B cell (primary cell): ENCODE measurements around the gene MTUS2. TPM values are rescaled to one million over a fixed set of nuclear protein-coding genes. Genes with fewer than 3 reads are reported as not detected.

Source experiments
- ATAC-seq: fragments of 200-7000 bp; cut with Tn5 transposase; one replicate; pipeline ENCODE4 v1.10.0; 2021; ENCODE audit warnings: low read depth, mild to moderate bottlenecking, moderate number of reproducible peaks, moderate library complexity
- CTCF ChIA-PET: fragments of 350-600 bp; sonication (Branson Sonifier 250); formaldehyde crosslinking; loops from one replicate; lab custom pipeline; 2021; ENCODE audit warnings: antibody characterized with exemption, inconsistent platforms; lab: Charles Lee
- POLR2A ChIA-PET: fragments of 350-600 bp; sonication (Branson Sonifier 250); formaldehyde crosslinking; loops from one replicate; lab custom pipeline; 2021; ENCODE audit warnings: antibody characterized with exemption; lab: Charles Lee
- DNase-seq: peaks from one replicate; pipeline ENCODE4 v3.0.0; 2013
- H2AFZ ChIP-seq: 2 replicates; pipeline ENCODE4 v1.6.1; 2012; ENCODE audit warnings: mild to moderate bottlenecking, low read depth, low read length; ENCODE audit not compliant: insufficient read depth, poor library complexity, severe bottlenecking
- H3K27ac ChIP-seq, 2 donors: 1 replicate in 1 of 2; 2 replicates in 1 of 2; pipeline ENCODE4 v1.5.1; 2012 to 2013; ENCODE audit warnings: low read length in 2 of 2, mild to moderate bottlenecking in 2 of 2, moderate library complexity in 1 of 2
- H3K27me3 ChIP-seq, 4 experiments: fragments of 200-600 bp in 1 of 4; sonication (generic) in 1 of 4; replicated peaks in 1 of 4; 1 replicate in 2 of 4; 2 replicates in 2 of 4; pipeline versions ENCODE4 v1.6.1 to v1.7.0; 2013 to 2016; ENCODE audit warnings: low read length in 3 of 4, mild to moderate bottlenecking in 2 of 4, mixed read lengths in 1 of 4, moderate library complexity in 1 of 4; ENCODE audit not compliant: insufficient read depth in 4 of 4, control insufficient read depth in 3 of 4; ENCODE audit errors: control extremely low read depth in 1 of 4
- H3K36me3 ChIP-seq, 2 experiments: replicated peaks in 1 of 2; 1 replicate in 1 of 2; 2 replicates in 1 of 2; pipeline versions ENCODE4 v1.6.1 to v1.7.1; 2013; ENCODE audit warnings: low read length in 1 of 2; ENCODE audit not compliant: insufficient read depth in 2 of 2, control insufficient read depth in 1 of 2; ENCODE audit errors: control extremely low read depth in 1 of 2, extremely low read depth in 1 of 2
- H3K4me1 ChIP-seq, 2 donors: fragments of 200-600 bp in 1 of 2; sonication (generic) in 1 of 2; 1 replicate in 1 of 2; 2 replicates in 1 of 2; pipeline versions ENCODE4 v1.5.1 to v1.6.1; 2013 to 2017; ENCODE audit warnings: low read length in 2 of 2; ENCODE audit not compliant: control insufficient read depth in 2 of 2, insufficient read depth in 2 of 2
- H3K4me2 ChIP-seq: replicated peaks from 2 replicates; pipeline ENCODE3; 2012; ENCODE audit warnings: mild to moderate bottlenecking, low read depth, low read length; ENCODE audit not compliant: poor library complexity, severe bottlenecking
- H3K4me3 ChIP-seq, 5 experiments: fragments of 200-600 bp in 1 of 5; sonication (generic) in 1 of 5; 1 replicate in 3 of 5; 2 replicates in 2 of 5; pipeline versions ENCODE4 v1.5.1 to v1.7.0; 2011 to 2016; ENCODE audit warnings: low read length in 4 of 5, mild to moderate bottlenecking in 4 of 5, low read depth in 2 of 5, control low read depth in 1 of 5, moderate library complexity in 1 of 5; ENCODE audit not compliant: insufficient read depth in 1 of 5; ENCODE audit errors: control extremely low read depth in 1 of 5, extremely low read depth in 1 of 5
- H3K79me2 ChIP-seq: fragments of 200-600 bp; sonication (generic); one replicate; pipeline ENCODE4 v1.6.0; 2016; ENCODE audit warnings: low read length; ENCODE audit not compliant: control insufficient read depth, insufficient read depth
- H3K9ac ChIP-seq: fragments of 200-600 bp; sonication (generic); 2 replicates; pipeline ENCODE4 v1.6.1; 2017; ENCODE audit warnings: mild to moderate bottlenecking, low read length, moderate library complexity
- H3K9me3 ChIP-seq, 3 donors: one replicate each; pipeline versions ENCODE4 v1.6.1 to v1.7.1; 2013; ENCODE audit warnings: low read length in 2 of 3; ENCODE audit not compliant: control insufficient read depth in 2 of 3, insufficient read depth in 1 of 3; ENCODE audit errors: control extremely low read depth in 1 of 3
- H4K20me1 ChIP-seq: 2 replicates; pipeline ENCODE4 v1.6.0; 2012; ENCODE audit warnings: mild to moderate bottlenecking, low read length; ENCODE audit not compliant: insufficient read depth, control insufficient read depth, poor library complexity, severe bottlenecking
- H3K27ac Mint-ChIP-seq: one replicate; pipeline ENCODE4 v1.8.0; 2021; ENCODE audit warnings: mixed read lengths
- H3K27me3 Mint-ChIP-seq: one replicate; pipeline ENCODE4 v1.8.0; 2021; ENCODE audit warnings: mixed read lengths
- H3K4me1 Mint-ChIP-seq: one replicate; pipeline ENCODE4 v1.8.0; 2021; ENCODE audit warnings: mixed read lengths
- H3K4me3 Mint-ChIP-seq: one replicate; pipeline ENCODE4 v1.8.0; 2021; ENCODE audit warnings: mixed read lengths
- H3K9me3 Mint-ChIP-seq: one replicate; pipeline ENCODE4 v1.8.0; 2022; ENCODE audit warnings: mixed read lengths; ENCODE audit not compliant: insufficient read depth
- EZH2 ChIP-seq: IDR thresholded peaks from 2 replicates; pipeline ENCODE4 v1.6.1; 2012; ENCODE audit warnings: borderline replicate concordance, low read depth, mild to moderate bottlenecking, moderate library complexity, low read length; ENCODE audit not compliant: insufficient read depth, poor library complexity, severe bottlenecking
- WGBS: methylation state at CpG from one replicate; pipeline ENCODE4 v1.1.5; 2013; ENCODE audit warnings: missing lambda C conversion rate; ENCODE audit not compliant: insufficient coverage; 5-methylcytosine and 5-hydroxymethylcytosine counted together
- intact Hi-C: fragments of 100-400 bp; cut with micrococcal nuclease; formaldehyde crosslinking; loops from one replicate; pipeline ENCODE4 v1.10.0; 2022
- polyA plus RNA-seq: library from polyadenylated mRNA; depleted of rRNA; stranded (reverse); fragments of >200 nt; gene quantifications from 2 replicates; pipeline ENCODE4 v1.2.3, GENCODE V29; 2012
- total RNA-seq, 2 donors: library from RNA; stranded (reverse); fragments of 120-200 nt in 1 of 2; gene quantifications; 1 replicate in 1 of 2; 2 replicates in 1 of 2; pipeline versions ENCODE4 v1.2.3 to v1.2.4, GENCODE V29; 2013 to 2022
- TF ChIP-seq, protein P1 (sequence below): fragments of 200-600 bp; IDR thresholded peaks from one replicate; pipeline ENCODE4 v1.8.0; 2022; ENCODE audit warnings: antibody characterized with exemption, mild to moderate bottlenecking

Gene MTUS2
- total and polyA plus RNA-seq, 2 donors (not counting 1 experiment from before 2014, with no cell fraction given), result 0.12 TPM; not detected in 1

DNA sequence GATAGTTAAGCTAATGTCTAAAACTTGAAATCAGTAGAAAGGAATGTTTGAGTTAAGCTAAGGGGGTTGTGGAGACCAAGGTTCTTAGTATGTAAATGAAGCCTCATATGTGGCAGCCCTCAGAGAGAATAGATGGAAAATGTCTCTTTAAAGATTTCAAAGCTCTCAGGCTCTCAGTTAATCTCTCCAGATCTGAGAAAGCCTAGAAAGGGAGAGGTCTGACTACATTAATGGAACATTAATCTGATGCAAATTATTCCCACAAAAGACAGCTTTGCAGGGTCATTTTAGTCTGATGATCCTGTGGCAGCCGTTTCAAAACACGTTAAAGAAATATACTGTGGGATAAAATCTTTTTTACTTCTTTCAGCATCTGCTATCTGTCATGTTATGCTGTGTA lies 508.4 kb downstream of the MTUS2 start:
- no peak overlapping the region for H3K27ac ChIP-seq
- H3K9me3 Mint-ChIP-seq, result no peaks in the 10 kb centered on the region
- H3K4me1 ChIP-seq, result no peaks in the 10 kb centered on the region
- no peak overlapping the region for H3K4me3 Mint-ChIP-seq
- peaks cover 3% of the 10 kb centered on the region for H3K27me3 Mint-ChIP-seq
- H3K4me3 ChIP-seq, result no peak overlapping the region
- H4K20me1 ChIP-seq, result no peaks in the 10 kb centered on the region
- H3K27me3 ChIP-seq, result no peaks in the 10 kb centered on the region
- no peak for ATAC-seq
- POLR2A ChIA-PET, result no interaction called here
- no peak overlapping the region for H3K9ac ChIP-seq
- no peak overlapping the region for H3K27ac Mint-ChIP-seq
- DNase-seq, result no peak
- WGBS, result no CpG with 5 or more reads among the region's 2 CpGs
- TF ChIP-seq, protein P1, sequence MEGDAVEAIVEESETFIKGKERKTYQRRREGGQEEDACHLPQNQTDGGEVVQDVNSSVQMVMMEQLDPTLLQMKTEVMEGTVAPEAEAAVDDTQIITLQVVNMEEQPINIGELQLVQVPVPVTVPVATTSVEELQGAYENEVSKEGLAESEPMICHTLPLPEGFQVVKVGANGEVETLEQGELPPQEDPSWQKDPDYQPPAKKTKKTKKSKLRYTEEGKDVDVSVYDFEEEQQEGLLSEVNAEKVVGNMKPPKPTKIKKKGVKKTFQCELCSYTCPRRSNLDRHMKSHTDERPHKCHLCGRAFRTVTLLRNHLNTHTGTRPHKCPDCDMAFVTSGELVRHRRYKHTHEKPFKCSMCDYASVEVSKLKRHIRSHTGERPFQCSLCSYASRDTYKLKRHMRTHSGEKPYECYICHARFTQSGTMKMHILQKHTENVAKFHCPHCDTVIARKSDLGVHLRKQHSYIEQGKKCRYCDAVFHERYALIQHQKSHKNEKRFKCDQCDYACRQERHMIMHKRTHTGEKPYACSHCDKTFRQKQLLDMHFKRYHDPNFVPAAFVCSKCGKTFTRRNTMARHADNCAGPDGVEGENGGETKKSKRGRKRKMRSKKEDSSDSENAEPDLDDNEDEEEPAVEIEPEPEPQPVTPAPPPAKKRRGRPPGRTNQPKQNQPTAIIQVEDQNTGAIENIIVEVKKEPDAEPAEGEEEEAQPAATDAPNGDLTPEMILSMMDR, result no peak
- TF ChIP-seq EZH2, result no peak
- H3K4me1 Mint-ChIP-seq, result no peaks in the 10 kb centered on the region
- H3K4me2 ChIP-seq, result no peak overlapping the region
- no peaks in the 10 kb centered on the region for H3K36me3 ChIP-seq
- H3K9me3 ChIP-seq, result no peaks in the 10 kb centered on the region
- CTCF ChIA-PET, result no interaction called here
- H2AFZ ChIP-seq, result no peak overlapping the region
- intact Hi-C loops, result no loop called here
- no peaks in the 10 kb centered on the region for H3K79me2 ChIP-seq

DNA sequence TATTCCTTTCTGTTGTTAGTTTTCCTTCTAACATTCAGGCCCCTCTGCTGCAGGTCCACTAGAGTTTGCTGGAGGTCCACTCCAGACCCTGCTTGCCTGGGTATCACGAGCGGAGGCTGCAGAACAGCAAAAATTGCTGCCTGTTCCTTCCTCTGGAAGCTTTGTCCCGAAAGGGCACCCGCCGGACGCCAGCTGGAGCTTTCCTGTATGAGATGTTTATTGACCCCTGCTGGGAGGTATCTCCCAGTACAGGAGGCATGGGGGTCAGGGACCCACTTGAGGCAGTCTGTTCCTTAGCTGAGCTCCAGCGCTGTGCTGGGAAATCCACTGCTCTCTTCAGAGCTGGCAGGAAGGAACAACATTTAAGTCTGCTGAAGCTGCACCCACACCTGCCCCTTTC lies 516.2 kb downstream of the MTUS2 start:
- ChIA-PET POLR2A (no interaction called here), CTCF (no interaction called here)
- H3K9me3 ChIP-seq, result peaks cover 0 to 13% (median 0%) of the 10 kb centered on the region in 3 donors
- Mint-ChIP-seq H3K9me3 (peaks cover 5% of the 10 kb centered on the region), H3K4me3 (no peak overlapping the region), H3K4me1 (no peaks in the 10 kb centered on the region), H3K27me3 (peaks cover 6% of the 10 kb centered on the region), H3K27ac (no peak overlapping the region)
- TF ChIP-seq, protein P1, result no peak
- TF ChIP-seq EZH2, result no peak
- no peaks in the 10 kb centered on the region for H3K79me2 ChIP-seq
- intact Hi-C loops, result no loop called here
- ATAC-seq, result no peak
- H3K9ac ChIP-seq, result no peak overlapping the region
- H3K27me3 ChIP-seq, result no peaks in the 10 kb centered on the region
- H3K4me3 ChIP-seq, result no peak overlapping the region
- H3K4me2 ChIP-seq, result no peak overlapping the region
- H2AFZ ChIP-seq, result no peak overlapping the region
- no peaks in the 10 kb centered on the region for H4K20me1 ChIP-seq
- H3K4me1 ChIP-seq, result no peaks in the 10 kb centered on the region
- no peak overlapping the region for H3K27ac ChIP-seq
- 83% methylated on average over 7 of the region's 7 CpGs for WGBS
- H3K36me3 ChIP-seq, result no peaks in the 10 kb centered on the region
- DNase-seq, result no peak
